Activated B cell treated with CpG ODN at 0.5 μM for 24 hours (primary cell): Measurements from ENCODE around the gene CMA1. TPM values are rescaled to one million over a fixed set of nuclear protein-coding genes. Genes with fewer than 3 reads are reported as not detected.
"Not testable (repeated sequence)": the region's sequence is repeated elsewhere in the genome, so short reads cannot be mapped to it uniquely, and the experiment has no call there.

Source experiments
- ATAC-seq: fragments of 200-7000 bp; cut with Tn5 transposase; one replicate; pipeline ENCODE4 v1.10.0; 2021; ENCODE audit warnings: low read depth, mild to moderate bottlenecking, moderate library complexity
- CTCF ChIA-PET: fragments of 350-600 bp; sonication (Branson Sonifier 250); formaldehyde crosslinking; loops from one replicate; lab custom pipeline; 2021; ENCODE audit warnings: antibody characterized with exemption; lab: Charles Lee
- POLR2A ChIA-PET: fragments of 350-600 bp; sonication (Branson Sonifier 250); formaldehyde crosslinking; loops from one replicate; lab custom pipeline; 2021; ENCODE audit warnings: antibody characterized with exemption; lab: Charles Lee
- DNase-seq: peaks from one replicate; pipeline ENCODE4 v3.0.0; 2022
- H3K27ac Mint-ChIP-seq: one replicate; pipeline ENCODE4 v1.8.0; 2020; ENCODE audit warnings: mixed read lengths
- H3K27me3 Mint-ChIP-seq: one replicate; pipeline ENCODE4 v1.8.0; 2021; ENCODE audit warnings: mixed read lengths
- H3K36me3 Mint-ChIP-seq: one replicate; pipeline ENCODE4 v1.8.0; 2021; ENCODE audit warnings: low read depth, mixed read lengths
- H3K4me1 Mint-ChIP-seq: one replicate; pipeline ENCODE4 v1.8.0; 2021; ENCODE audit warnings: mixed read lengths
- H3K4me3 Mint-ChIP-seq: one replicate; pipeline ENCODE4 v1.8.0; 2020; ENCODE audit warnings: mild to moderate bottlenecking, mixed read lengths
- H3K9me3 Mint-ChIP-seq: one replicate; pipeline ENCODE4 v1.8.0; 2020; ENCODE audit warnings: mixed read lengths
- intact Hi-C: fragments of 100-400 bp; cut with micrococcal nuclease; formaldehyde crosslinking; loops from one replicate; pipeline ENCODE4 v1.15.1; 2024
- total RNA-seq: library from RNA; stranded (reverse); gene quantifications from 2 replicates; pipeline ENCODE4 v1.2.3, GENCODE V29; 2022
- TF ChIP-seq, protein P1 (sequence below): fragments of 200-600 bp; IDR thresholded peaks from one replicate; pipeline ENCODE4 v1.8.0; 2022; ENCODE audit warnings: antibody characterized with exemption, mild to moderate bottlenecking

Gene CMA1
- total RNA-seq: not detected in 2 replicates

GRCh38 chr14:24508155-24508840 lies at the start of gene CMA1:
Gene CMA1 (minus strand): TSS chr14:24508265. CDS start chr14:24508235, 30 bp downstream.
- Mint-ChIP-seq H3K36me3 (no peaks in the 10 kb centered on the region), H3K4me3 (no peak within 1 kb of the TSS)
- POLR2A ChIA-PET: no interaction called here

GRCh38 chr14:24556756-24557155 lies 48.7 kb upstream of the CMA1 start:
- TF ChIP-seq, protein P1, sequence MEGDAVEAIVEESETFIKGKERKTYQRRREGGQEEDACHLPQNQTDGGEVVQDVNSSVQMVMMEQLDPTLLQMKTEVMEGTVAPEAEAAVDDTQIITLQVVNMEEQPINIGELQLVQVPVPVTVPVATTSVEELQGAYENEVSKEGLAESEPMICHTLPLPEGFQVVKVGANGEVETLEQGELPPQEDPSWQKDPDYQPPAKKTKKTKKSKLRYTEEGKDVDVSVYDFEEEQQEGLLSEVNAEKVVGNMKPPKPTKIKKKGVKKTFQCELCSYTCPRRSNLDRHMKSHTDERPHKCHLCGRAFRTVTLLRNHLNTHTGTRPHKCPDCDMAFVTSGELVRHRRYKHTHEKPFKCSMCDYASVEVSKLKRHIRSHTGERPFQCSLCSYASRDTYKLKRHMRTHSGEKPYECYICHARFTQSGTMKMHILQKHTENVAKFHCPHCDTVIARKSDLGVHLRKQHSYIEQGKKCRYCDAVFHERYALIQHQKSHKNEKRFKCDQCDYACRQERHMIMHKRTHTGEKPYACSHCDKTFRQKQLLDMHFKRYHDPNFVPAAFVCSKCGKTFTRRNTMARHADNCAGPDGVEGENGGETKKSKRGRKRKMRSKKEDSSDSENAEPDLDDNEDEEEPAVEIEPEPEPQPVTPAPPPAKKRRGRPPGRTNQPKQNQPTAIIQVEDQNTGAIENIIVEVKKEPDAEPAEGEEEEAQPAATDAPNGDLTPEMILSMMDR: no peak
- Mint-ChIP-seq H3K27ac (no peak overlapping the region), H3K4me1 (no peaks in the 10 kb centered on the region), H3K9me3 (peaks cover 4% of the 10 kb centered on the region), H3K27me3 (peaks cover 23% of the 10 kb centered on the region), H3K36me3 (no peaks in the 10 kb centered on the region), H3K4me3 (no peak overlapping the region)
- ChIA-PET CTCF (no interaction called here), POLR2A (no interaction called here)
- intact Hi-C loops: no loop called here
- no peak for ATAC-seq
- DNase-seq: no peak

More at GRCh38 chr14:24508155-24508840, at the start of gene CMA1:
- DNase-seq (no peak), ATAC-seq (no peak)
- CTCF ChIA-PET: no interaction called here
- TF ChIP-seq, protein P1: no peak
- H3K4me1 Mint-ChIP-seq: no peaks in the 10 kb centered on the region
- peaks cover 11% of the 10 kb centered on the region for H3K27me3 Mint-ChIP-seq
- intact Hi-C loops: no loop called here
- no peak within 1 kb of the TSS for H3K27ac Mint-ChIP-seq
- no peaks in the 10 kb centered on the region for H3K9me3 Mint-ChIP-seq

- H3K4me3 Mint-ChIP-seq, H3K27me3 Mint-ChIP-seq, POLR2A ChIA-PET, intact Hi-C loops, H3K27ac Mint-ChIP-seq, H3K4me1 Mint-ChIP-seq, CTCF ChIA-PET, DNase-seq, ATAC-seq, H3K36me3 Mint-ChIP-seq: not testable (repeated sequence)
- peaks cover 42% of the 10 kb centered on the region for H3K9me3 Mint-ChIP-seq
These were observed 41.0 kb upstream of the CMA1 start for GRCh38 chr14:24549064-24549463.

DNA sequence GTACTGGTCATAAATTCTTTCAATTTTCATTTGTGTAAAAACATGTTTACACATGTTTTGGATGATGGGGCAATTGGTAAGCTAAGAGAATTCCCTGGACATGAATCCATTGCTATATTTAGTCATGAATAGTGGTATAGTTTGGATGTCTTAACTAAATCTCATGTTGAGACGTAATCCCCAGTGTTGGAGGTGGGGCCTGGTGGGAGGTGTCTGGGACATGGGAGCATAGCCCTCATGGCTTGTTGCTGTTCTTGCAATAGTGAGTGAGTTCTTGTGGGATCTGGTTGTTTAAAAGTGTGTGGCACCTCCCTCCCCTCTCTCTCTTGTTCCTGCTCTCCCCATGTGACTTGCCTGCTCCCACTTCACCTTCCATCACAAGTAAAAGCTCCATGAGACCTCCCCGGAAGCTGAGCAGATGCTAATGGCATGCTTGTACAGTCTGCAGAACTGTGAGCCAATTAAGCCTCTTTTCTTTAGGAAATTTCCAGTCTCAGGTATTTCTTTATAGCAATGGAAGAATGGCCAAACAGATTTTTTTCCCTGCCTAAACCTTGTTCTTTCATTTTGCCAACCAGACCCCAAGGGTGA lies 34.4 kb upstream of the CMA1 start:
- peaks cover 20% of the 10 kb centered on the region for H3K27me3 Mint-ChIP-seq
- no peak for DNase-seq
- no peak overlapping the region for H3K27ac Mint-ChIP-seq
- no peak overlapping the region for H3K4me3 Mint-ChIP-seq
- TF ChIP-seq, protein P1: no peak
- H3K36me3 Mint-ChIP-seq: peaks cover 2% of the 10 kb centered on the region
- intact Hi-C loops: no loop called here
- H3K9me3 Mint-ChIP-seq: peaks cover 25% of the 10 kb centered on the region
- H3K4me1 Mint-ChIP-seq: no peaks in the 10 kb centered on the region
- ChIA-PET POLR2A (no interaction called here), CTCF (no interaction called here)
- no peak for ATAC-seq

DNA sequence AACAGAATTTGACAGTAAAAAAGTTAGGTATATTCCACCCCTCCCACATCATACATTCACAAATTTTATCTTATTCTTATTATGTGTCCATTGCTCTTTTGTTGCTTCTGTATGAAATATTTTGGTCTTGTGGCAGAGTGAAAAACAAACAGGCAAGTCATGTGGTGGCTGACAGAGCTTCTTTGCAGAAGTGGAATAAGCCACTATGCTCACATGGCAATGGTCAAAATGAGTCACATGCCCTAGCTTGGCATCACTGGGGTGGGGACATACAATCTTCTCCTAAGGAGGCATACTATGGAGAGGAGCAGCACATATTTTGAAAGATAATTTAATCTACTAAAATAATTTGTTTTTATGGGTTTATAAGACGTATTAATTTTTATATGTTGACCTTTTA lies 27.7 kb upstream of the CMA1 start:
- CTCF ChIA-PET: no interaction called here
- ATAC-seq (no peak), DNase-seq (no peak)
- peaks cover 2% of the 10 kb centered on the region for H3K9me3 Mint-ChIP-seq
- no peaks in the 10 kb centered on the region for H3K36me3 Mint-ChIP-seq
- no peak overlapping the region for H3K27ac Mint-ChIP-seq
- intact Hi-C loops: no loop called here
- POLR2A ChIA-PET: no interaction called here
- H3K4me3 Mint-ChIP-seq: no peak overlapping the region
- peaks cover 19% of the 10 kb centered on the region for H3K27me3 Mint-ChIP-seq
- TF ChIP-seq, protein P1: no peak
- H3K4me1 Mint-ChIP-seq: no peaks in the 10 kb centered on the region
